Measurements from ENCODE around the gene IL17RD. TPM values are rescaled to one million over a fixed set of nuclear protein-coding genes. Genes with fewer than 3 reads are reported as not detected.

Gene IL17RD
- total RNA-seq, 1 donor from 2014 or later: 3.4 TPM

- H3K4me3 ChIP-seq: no peak overlapping the region
- H3K4me1 ChIP-seq: peaks cover 3 to 8% of the 10 kb centered on the region in 2 donors
- DNase-seq (ENCODE audit: low spot score in 2 of 2): no peak
- TF ChIP-seq CTCF (IDR thresholded peaks at IDR 0.05): no peak
- no peaks in the 10 kb centered on the region for H3K36me3 ChIP-seq
- H3K27me3 ChIP-seq: no peaks in the 10 kb centered on the region
- intact Hi-C loops (cut with DNase I): loop anchor here (10.0 kb wide), 1 partner anchor 375 kb away; no protein-coding TSS in a partner anchor
- no peak overlapping the region for H3K27ac ChIP-seq
- no peaks in the 10 kb centered on the region for H3K9me3 ChIP-seq
These were observed 85.0 kb downstream of the IL17RD start for GRCh38 chr3:57080171-57080570.

- DNase-seq (ENCODE audit: low spot score in 2 of 2): no peak
- no peak for TF ChIP-seq CTCF (IDR thresholded peaks at IDR 0.05)
- no peak overlapping the region for H3K27ac ChIP-seq
These were observed 85.7 kb downstream of the IL17RD start for GRCh38 chr3:57079474-57079831.

GRCh38 chr3:57078635-57079473 is 86.3 kb downstream of the IL17RD start:
- Histone ChIP-seq H3K27ac (peak overlapping the region in 1 of 2 donors; percentile 10), H3K36me3 (no peaks in the 10 kb centered on the region), H3K4me3 (peak overlapping the region; percentile 85 to 94), H3K9me3 (no peaks in the 10 kb centered on the region), H3K4me1 (peaks cover 3 to 8% of the 10 kb centered on the region in 2 donors), H3K27me3 (no peaks in the 10 kb centered on the region)
- DNase-seq (ENCODE audit: low spot score in 2 of 2): peak in 1 of 2 donors; percentile 67
- TF ChIP-seq CTCF (IDR thresholded peaks at IDR 0.05): peak in 1 of 3 experiments; percentile 13
- intact Hi-C loops (cut with DNase I): loop anchor here (2.0 kb wide), 1 partner anchor 82 kb away; no protein-coding TSS in a partner anchor

More at GRCh38 chr3:57079474-57079831, 85.7 kb downstream of the IL17RD start:
- H3K4me1 ChIP-seq: peaks cover 3 to 8% of the 10 kb centered on the region in 2 donors
- peak overlapping the region; percentile 85 to 94 for H3K4me3 ChIP-seq
- H3K27me3 ChIP-seq: no peaks in the 10 kb centered on the region
- H3K36me3 ChIP-seq: no peaks in the 10 kb centered on the region
- H3K9me3 ChIP-seq: no peaks in the 10 kb centered on the region
- intact Hi-C loops (cut with DNase I): loop anchor here (2.0 kb wide), 1 partner anchor 83 kb away; no protein-coding TSS in a partner anchor

GRCh38 chr3:57078344-57078634 is 86.9 kb downstream of the IL17RD start:
- intact Hi-C loops (cut with DNase I): loop anchor here (2.0 kb wide), 1 partner anchor 81 kb away; no protein-coding TSS in a partner anchor
- peak in 1 of 3 experiments; percentile 2 for TF ChIP-seq CTCF (IDR thresholded peaks at IDR 0.05)
- H3K4me1 ChIP-seq: peaks cover 3 to 8% of the 10 kb centered on the region in 2 donors
- DNase-seq (ENCODE audit: low spot score in 2 of 2): peak in 1 of 2 donors; percentile 80
- peak overlapping the region; percentile 85 to 94 for H3K4me3 ChIP-seq
- no peaks in the 10 kb centered on the region for H3K27me3 ChIP-seq
- H3K27ac ChIP-seq: peak overlapping the region in 1 of 2 donors; percentile 10
- H3K9me3 ChIP-seq: no peaks in the 10 kb centered on the region
- H3K36me3 ChIP-seq: no peaks in the 10 kb centered on the region

- Histone ChIP-seq H3K4me1 (peaks cover 3 to 8% of the 10 kb centered on the region in 2 donors), H3K9me3 (no peaks in the 10 kb centered on the region), H3K27ac (peak overlapping the region in 1 of 2 donors; percentile 10), H3K4me3 (peak overlapping the region; percentile 85 to 94), H3K27me3 (no peaks in the 10 kb centered on the region), H3K36me3 (no peaks in the 10 kb centered on the region)
- TF ChIP-seq CTCF (IDR thresholded peaks at IDR 0.05): no peak
- intact Hi-C loops (cut with DNase I): loop anchor here (2.0 kb wide), 1 partner anchor 81 kb away; no protein-coding TSS in a partner anchor
- DNase-seq (ENCODE audit: low spot score in 2 of 2): no peak
These were observed 87.4 kb downstream of the IL17RD start for GRCh38 chr3:57077630-57078343.

Data from ascending aorta (tissue), 2 donors.